ENCODE results near the gene MMP13.
"Not testable (repeated sequence)": the region's sequence is repeated elsewhere in the genome, so short reads cannot be mapped to it uniquely, and the experiment has no call there.

The MMP13 gene

DNA sequence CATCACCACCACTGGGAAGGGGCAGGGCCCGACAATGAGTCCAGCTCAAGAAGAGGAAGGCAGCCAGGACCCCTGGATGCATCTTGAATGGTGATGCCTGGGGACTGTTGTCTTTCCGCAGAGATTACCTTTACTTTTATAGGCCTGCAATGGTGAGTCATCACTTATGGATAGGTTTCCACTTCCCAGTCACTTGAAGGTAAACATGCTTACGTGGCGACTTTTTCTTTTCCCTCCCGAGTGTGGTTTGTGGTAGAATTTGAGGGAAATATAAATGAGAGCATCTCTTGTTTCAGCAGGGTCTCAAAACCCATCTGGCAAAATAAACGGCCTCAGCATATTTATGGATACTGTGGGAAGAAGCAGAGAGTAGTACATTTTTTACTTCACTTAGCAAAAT lies at the start of gene MMP13:
MMP13 (minus strand) TSS at position 109 of the 400 bp plus-strand sequence; CDS start at position 82, 27 bp downstream.
- CTCF ChIA-PET = interaction anchor here (1.0 kb wide), 1 partner anchor 81 kb away, joined by 3 read pairs; no protein-coding TSS in a partner anchor
- POLR2A ChIA-PET = no interaction called here
- Histone ChIP-seq H3K9me3 (ENCODE audit: control insufficient read depth, insufficient read depth, low read depth, low read length) (no peaks in the 10 kb centered on the region), H3K4me3 (ENCODE audit: low read depth, low read length) (no peak within 1 kb of the TSS), H3K27ac (ENCODE audit: extremely low read depth, low read depth, low read length) (no peak within 1 kb of the TSS), H3K4me1 (ENCODE audit: control insufficient read depth, insufficient read depth, low read length) (no peaks in the 10 kb centered on the region), H3K36me3 (ENCODE audit: control insufficient read depth in 2 of 2, insufficient read depth in 1 of 2, low read length in 2 of 2) (no peaks in the 10 kb centered on the region)
- TF ChIP-seq ZNF223 (tag by site-specific recombination; IDR thresholded peaks at IDR 0.05) (no peak), ZNF266 (tag by site-specific recombination; IDR thresholded peaks at IDR 0.05; ENCODE audit: low read depth) (no peak), ZNF707 (tag by site-specific recombination; IDR thresholded peaks at IDR 0.05) (no peak), SETDB1 (IDR thresholded peaks at IDR 0.05; ENCODE audit: insufficient read length, low read length) (peak; percentile 50), ZNF138 (tag by site-specific recombination; IDR thresholded peaks at IDR 0.05; ENCODE audit: borderline replicate concordance) (no peak), ZNF624 (tag by site-specific recombination; IDR thresholded peaks at IDR 0.05) (no peak), ZNF19 (tag by site-specific recombination; IDR thresholded peaks at IDR 0.05; ENCODE audit: low read depth) (no peak)
- TF ChIP-seq, protein P1, sequence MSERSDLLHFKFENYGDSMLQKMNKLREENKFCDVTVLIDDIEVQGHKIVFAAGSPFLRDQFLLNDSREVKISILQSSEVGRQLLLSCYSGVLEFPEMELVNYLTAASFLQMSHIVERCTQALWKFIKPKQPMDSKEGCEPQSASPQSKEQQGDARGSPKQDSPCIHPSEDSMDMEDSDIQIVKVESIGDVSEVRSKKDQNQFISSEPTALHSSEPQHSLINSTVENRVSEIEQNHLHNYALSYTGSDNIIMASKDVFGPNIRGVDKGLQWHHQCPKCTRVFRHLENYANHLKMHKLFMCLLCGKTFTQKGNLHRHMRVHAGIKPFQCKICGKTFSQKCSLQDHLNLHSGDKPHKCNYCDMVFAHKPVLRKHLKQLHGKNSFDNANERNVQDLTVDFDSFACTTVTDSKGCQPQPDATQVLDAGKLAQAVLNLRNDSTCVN (tag by site-specific recombination; optimal IDR thresholded peaks at IDR 0.05) = no peak
- TF ChIP-seq, protein P2, sequence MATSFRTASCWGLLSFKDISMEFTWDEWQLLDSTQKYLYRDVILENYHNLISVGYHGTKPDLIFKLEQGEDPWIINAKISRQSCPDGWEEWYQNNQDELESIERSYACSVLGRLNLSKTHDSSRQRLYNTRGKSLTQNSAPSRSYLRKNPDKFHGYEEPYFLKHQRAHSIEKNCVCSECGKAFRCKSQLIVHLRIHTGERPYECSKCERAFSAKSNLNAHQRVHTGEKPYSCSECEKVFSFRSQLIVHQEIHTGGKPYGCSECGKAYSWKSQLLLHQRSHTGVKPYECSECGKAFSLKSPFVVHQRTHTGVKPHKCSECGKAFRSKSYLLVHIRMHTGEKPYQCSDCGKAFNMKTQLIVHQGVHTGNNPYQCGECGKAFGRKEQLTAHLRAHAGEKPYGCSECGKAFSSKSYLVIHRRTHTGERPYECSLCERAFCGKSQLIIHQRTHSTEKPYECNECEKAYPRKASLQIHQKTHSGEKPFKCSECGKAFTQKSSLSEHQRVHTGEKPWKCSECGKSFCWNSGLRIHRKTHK (tag by site-specific recombination; IDR thresholded peaks at IDR 0.05) = no peak

DNA sequence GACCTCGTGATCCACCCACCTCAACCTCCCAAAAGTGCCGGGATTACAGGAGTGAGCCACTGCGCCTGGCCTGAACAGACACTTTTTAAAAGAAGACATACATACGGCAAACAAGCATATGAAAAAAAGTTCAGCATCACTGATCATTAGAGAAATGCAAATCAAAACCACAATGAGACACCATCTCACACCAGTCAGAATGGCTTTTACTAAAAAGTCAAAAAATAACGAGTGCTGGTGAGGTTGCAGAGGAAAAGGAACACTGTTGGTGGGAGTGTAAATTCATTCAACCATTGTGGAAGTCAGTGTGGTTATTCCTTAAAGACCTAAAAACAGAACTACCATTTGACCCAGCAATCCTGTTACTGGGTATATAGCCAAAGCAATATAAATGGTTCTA lies 48.7 kb upstream of the MMP13 start:
- H3K36me3 ChIP-seq (ENCODE audit: control insufficient read depth in 2 of 2, insufficient read depth in 1 of 2, low read length in 2 of 2); H3K9me3 ChIP-seq (ENCODE audit: control insufficient read depth, insufficient read depth, low read depth, low read length); H3K27ac ChIP-seq (ENCODE audit: extremely low read depth, low read depth, low read length); H3K4me3 ChIP-seq (ENCODE audit: low read depth, low read length); H3K4me1 ChIP-seq (ENCODE audit: control insufficient read depth, insufficient read depth, low read length); POLR2A ChIA-PET: not testable (repeated sequence)
- CTCF ChIA-PET = interaction anchor here (0.6 kb wide), 1 partner anchor 21 kb away, joined by 4 read pairs; no protein-coding TSS in a partner anchor

DNA sequence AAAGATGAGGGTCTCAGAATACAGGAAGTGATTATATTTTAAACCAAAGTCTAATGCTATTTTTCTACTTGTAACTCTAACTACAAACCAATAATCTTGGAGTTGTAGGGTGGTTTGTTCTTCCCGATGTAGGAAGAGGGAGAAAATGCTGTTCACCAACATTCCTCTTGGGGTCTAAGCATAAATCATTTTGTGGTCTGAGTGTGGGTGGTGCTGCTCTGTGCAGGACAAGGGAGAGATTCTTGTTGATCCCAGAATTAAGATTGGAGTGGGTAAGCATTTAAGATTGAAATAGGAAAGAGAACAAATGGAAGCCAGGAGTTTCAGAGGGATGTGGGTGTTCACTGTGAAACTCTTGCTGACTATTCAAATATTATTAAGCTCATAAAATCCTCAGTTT lies 38.6 kb upstream of the MMP13 start:
- no peak overlapping the region for H3K27ac ChIP-seq (ENCODE audit: extremely low read depth, low read depth, low read length)
- no peak overlapping the region for H3K4me3 ChIP-seq (ENCODE audit: low read depth, low read length)
- H3K9me3 ChIP-seq (ENCODE audit: control insufficient read depth, insufficient read depth, low read depth, low read length) = no peaks in the 10 kb centered on the region
- H3K4me1 ChIP-seq (ENCODE audit: control insufficient read depth, insufficient read depth, low read length) = no peaks in the 10 kb centered on the region
- POLR2A ChIA-PET = no interaction called here
- TF ChIP-seq KLF9 (tag by site-specific recombination; IDR thresholded peaks at IDR 0.05; ENCODE audit: low read depth) = no peak
- 0 out of 2 replicates have a peak, but pooled peaks have one; percentile 27 for TF ChIP-seq ZFHX2 (tag by site-specific recombination; conservative IDR thresholded peaks at IDR 0.05)
- TF ChIP-seq ZNF76 (tag by site-specific recombination; IDR thresholded peaks at IDR 0.05; ENCODE audit: borderline replicate concordance, low read depth) = no peak
- CTCF ChIA-PET = no interaction called here
- H3K36me3 ChIP-seq (ENCODE audit: control insufficient read depth in 2 of 2, insufficient read depth in 1 of 2, low read length in 2 of 2) = no peaks in the 10 kb centered on the region

DNA sequence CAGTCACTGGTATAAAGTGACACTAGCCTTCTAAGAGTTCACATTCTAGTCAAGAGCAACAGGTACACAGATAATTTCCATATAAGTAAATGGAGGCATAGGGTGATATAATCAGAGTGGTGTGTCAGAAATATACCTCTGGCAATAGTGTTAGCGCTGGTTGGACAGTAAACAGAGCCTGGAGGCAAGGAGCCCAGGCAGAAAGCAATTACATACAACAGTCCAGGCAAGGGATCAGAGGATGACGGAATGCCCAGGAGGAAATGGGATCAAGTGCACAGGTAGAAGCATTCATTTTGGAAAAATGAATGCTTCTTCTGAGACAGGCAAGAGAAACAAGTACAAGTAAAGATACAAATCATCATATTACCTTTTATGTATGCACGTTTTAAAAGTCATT lies 36.2 kb upstream of the MMP13 start:
- Histone ChIP-seq H3K4me3 (ENCODE audit: low read depth, low read length) (no peak overlapping the region), H3K36me3 (ENCODE audit: control insufficient read depth in 2 of 2, insufficient read depth in 1 of 2, low read length in 2 of 2) (no peaks in the 10 kb centered on the region), H3K27ac (ENCODE audit: extremely low read depth, low read depth, low read length) (no peak overlapping the region), H3K9me3 (ENCODE audit: control insufficient read depth, insufficient read depth, low read depth, low read length) (no peaks in the 10 kb centered on the region), H3K4me1 (ENCODE audit: control insufficient read depth, insufficient read depth, low read length) (no peaks in the 10 kb centered on the region)
- POLR2A ChIA-PET = no interaction called here
- TF ChIP-seq SCRT2 (tag by site-specific recombination; IDR thresholded peaks at IDR 0.05) (peak; percentile 47), SCRT1 (tag by site-specific recombination; IDR thresholded peaks at IDR 0.05; ENCODE audit: borderline replicate concordance) (no peak)
- CTCF ChIA-PET = interaction anchor here (0.7 kb wide), 1 partner anchor 28 kb away, joined by 3 read pairs; no protein-coding TSS in a partner anchor
